Putamen (tissue), 1 donor: ENCODE data around the gene TMEM170B.

Experiments used
- DNase-seq: peaks from one replicate; pipeline ENCODE4 v3.0.0-alpha.2; 2016; ENCODE audit warnings: low spot score

The TMEM170B gene

DNA sequence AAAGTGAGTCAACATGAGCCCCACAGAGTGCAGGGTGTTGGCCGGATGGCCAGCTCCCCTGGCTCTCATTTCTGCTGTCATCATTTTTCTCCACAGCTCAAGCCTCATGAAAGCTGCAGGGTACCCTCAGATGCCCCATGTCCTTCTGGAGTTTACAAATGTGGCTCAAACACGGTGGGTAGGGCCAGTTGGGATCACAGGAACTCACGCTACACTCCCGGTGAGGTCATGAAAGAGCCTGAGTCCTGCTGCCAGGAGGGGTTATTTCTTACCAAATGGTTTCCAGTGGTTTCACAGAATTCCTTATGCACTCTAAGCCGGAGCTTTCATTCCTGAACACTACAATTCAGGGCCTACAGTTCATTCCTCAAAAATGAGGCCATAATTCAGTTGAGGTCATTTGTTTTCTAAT, 78.7 kb downstream of the TMEM170B start:
- no peak for DNase-seq

DNA sequence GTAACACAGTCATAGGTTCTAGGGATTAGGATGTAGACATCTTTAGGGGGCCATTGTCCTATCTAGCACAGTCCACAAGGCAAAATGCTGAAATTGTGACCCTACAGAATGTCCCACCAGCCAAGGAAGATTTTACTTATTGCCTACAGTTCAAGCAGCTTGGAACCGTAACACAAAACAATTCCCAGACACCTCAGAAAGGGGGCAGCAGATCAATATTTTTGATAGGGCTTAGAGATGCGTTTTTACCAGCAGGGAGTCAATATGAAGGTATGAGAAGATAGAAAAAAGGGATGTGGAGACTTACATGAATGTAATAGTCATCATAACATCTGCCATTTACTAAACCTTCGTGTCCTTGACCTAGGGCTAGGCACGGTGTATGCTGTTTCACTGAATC, 81.0 kb downstream of the TMEM170B start:
- no peak for DNase-seq

DNA sequence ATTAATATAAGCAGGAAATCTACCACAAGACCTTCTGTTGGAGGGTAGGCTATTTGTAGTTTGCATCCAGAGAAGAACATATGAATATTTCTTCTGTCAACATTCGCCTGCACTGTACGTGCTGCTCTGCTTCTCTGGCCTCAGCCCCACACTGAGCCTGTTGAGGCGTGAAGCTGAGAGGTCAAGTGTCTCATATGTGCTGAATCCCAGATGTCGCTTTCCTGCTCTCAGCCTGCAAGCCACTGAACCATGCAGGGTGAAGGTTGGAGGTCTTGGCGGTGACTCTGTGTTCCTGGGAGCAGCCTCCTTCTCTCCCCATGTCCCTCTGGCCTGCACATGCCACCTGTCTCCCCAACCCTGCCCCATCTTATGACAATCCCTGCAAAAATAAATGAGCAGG, 83.6 kb downstream of the TMEM170B start:
- DNase-seq, result no peak

DNA sequence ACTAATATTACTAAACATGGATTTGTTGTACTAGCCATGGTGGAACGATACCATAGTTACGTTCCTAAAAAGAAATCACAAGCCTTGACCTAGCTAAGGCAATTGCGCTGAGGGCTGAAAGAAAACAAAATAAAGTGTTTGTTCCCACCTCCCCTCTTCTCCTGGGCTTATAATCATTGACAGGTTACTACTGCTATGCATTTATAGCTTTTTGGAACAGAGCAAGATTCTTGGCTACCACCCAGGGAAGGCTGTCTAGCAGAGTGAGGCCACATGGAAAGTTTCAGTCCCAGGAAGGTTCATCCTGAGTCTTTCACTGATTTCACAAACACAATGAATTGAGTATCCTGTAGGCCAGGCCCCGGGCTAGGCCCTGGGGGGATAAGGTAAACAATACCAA, 84.6 kb downstream of the TMEM170B start:
- DNase-seq, result no peak

DNA sequence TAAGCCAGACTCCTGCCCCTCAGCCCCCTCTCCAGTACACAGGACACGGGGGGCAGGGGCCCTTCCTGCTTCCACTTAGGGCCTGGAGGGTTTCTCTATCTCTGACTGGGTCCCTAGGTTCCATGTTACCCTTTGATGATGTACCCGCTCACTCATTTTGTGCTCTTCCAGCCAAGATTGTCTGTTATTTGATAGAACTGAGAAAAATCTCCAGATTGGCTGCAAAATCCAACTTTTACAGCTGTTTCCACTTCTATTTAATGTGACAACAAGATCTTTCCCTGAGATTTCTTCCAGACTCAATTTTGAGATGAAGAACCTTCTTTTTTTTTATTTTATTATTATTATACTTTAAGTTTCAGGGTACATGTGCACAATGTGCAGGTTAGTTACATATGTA, 85.7 kb downstream of the TMEM170B start:
- no peak for DNase-seq

DNA sequence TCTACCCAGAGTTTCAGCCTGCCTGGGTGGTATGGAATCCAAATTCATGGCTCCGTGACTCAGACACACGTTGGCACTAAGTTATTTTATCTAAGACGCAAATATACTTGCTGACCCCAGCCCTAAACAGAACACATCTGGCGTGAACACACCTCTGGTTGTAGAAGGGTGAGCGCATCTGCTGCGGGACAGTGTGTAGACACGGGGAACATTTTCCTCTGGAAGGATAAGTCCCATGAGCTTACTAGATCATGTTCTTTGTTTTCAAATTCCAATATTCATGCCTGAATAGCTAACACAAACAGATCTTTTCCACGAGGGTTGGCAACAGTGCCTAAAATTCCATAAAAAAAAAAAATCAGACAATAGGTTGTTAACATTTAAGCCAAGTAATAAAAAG, 87.8 kb downstream of the TMEM170B start:
- no peak for DNase-seq

DNA sequence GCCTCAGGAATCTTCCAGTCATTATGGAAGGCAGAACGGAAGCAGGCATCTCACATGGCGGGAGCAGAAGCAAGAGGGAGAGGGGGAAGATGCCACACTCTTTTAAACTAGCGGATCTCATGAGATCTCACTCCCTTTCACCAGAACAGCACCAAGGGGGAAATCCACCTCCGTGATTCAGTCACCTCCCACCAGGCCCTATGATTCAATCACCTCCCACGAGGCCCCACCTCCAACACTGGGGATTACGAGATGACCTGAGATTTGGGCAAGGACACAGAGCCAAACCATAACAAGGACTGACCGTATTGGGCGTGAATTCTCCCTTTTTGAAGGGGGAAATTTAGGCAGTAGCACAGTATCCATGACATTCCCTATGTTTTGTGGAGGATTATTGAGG, 88.8 kb downstream of the TMEM170B start:
- no peak for DNase-seq

DNA sequence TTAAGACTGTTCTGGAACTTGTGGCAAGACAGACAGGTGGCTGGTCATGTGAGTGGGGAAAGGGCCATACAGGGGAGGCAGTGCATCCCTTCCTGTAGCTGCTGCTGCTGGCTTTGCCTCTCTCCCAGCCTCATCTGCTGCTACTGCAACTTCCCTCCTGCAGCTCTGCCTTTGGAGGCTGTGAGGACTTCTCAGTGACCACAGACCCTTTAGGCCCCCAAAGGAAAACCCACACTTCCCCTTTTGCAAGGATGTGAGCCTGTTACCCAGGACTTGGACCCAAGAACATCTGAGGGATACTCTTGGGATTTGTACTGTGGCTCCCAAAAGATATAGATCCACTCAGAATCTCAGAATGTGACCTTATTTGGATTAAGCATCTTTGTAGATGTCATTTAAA, 91.0 kb downstream of the TMEM170B start:
- DNase-seq, result no peak

DNA sequence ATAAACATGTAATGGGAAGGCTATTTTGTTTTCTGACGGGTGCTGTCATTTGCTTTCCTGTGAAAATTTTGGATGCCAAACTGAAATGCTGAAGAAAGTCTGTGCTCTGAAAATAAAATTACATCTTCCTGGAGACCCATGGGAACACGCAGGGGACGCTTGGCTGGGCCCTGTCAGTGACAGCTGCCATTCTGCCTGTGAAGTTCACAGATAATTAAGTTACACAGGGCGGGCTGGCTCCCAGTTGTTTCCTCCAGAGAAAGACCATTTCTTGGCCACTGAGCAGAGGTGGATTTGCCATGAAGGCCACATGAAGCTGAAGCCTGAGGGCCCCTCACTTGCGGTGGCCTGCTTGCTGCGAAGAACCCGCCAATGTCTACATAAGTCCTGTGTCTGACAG, 93.5 kb downstream of the TMEM170B start:
- no peak for DNase-seq

DNA sequence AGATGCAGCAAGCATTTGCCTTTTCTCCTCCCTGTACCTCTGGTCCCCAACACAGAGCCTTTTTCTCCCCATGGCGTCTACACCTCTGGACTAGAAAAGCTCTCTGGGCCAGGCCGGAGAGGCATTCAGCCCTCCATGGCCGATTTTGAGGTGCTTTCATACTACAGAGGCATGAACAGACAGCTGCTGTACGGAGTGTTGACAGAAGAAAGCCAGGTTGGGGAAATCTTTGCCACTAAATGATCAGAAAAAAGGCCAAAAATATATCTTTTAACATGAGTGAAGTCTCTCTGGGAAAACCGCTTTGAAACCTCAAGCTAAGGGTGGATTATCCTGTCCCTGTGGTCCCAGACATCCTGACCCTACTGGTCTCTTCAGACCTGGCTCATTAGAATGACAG, 94.0 kb downstream of the TMEM170B start:
- no peak for DNase-seq

DNA sequence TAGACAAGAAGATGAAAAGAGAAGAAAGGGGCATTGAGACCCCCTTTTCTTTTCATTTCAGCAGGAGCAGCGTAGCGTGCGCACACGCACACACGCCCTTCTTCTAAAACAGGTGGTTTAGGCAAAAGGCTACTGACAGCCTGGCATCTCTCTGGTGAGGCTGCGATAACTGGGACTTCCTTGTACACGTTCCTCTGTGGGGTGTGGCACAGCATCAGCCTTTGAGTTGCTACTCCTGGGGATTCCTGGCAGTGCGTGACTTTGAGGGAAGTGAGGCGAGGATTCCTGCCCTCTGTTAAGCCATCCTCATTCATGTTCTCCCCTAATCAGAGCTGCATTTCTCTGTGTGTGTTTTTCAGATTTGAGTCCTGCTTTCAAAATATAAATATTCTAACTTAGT, 94.7 kb downstream of the TMEM170B start:
- DNase-seq, result no peak

DNA sequence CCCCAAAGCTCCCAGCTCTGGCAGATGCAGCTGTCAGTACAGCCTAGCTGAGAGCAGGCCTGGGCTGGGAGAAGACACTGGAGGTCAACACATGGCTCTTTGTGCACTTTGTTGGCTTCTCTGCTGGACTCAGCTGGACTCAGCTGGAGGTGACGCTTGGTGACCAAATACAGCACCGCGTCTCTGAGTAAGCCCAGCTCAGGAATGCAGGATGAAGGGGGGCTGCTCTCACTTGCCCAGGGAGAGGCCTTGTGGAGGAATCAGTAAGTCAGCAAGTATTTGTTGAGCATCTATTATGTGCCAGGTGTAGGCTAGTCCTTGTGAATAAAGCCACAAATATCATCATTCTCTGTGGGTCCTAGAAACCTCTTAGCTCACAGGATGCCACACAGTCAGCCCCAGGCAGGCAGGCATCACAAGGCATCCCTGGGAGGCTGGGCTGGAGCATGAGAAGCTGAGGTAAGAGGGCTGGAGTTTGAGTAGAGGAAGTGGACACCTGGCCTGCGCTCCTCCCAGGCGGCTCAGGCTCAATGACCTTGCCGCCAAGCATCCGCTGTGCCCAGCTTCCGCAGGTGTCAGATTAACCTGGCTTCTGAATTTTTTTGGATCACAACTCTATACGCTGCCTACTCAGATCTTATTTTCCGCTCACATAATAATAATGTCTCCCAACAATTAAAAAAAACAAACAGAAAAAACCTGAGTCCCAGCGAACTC, 95.4 kb downstream of the TMEM170B start:
- no peak for DNase-seq
